GM23248 (cell line): ENCODE data around the gene PPP2R2D. TPM values are rescaled to one million over a fixed set of nuclear protein-coding genes. Genes with fewer than 3 reads are reported as not detected.

Source experiments
- DNase-seq: peaks from one replicate; pipeline ENCODE4 v3.0.0-alpha.2; 2015
- H2AFZ ChIP-seq: fragments of 200-600 bp; sonication (generic); 2 replicates; pipeline ENCODE4 v1.6.1; 2016; ENCODE audit warnings: antibody characterized with exemption
- H3F3A ChIP-seq: fragments of 200-600 bp; sonication (generic); 2 replicates; pipeline ENCODE4 v1.6.1; 2016; ENCODE audit warnings: mild to moderate bottlenecking, antibody characterized with exemption, mixed run types; ENCODE audit not compliant: insufficient read depth
- H3K27ac ChIP-seq: fragments of 200-600 bp; sonication (generic); 2 replicates; pipeline ENCODE4 v1.5.1; 2016; ENCODE audit warnings: mild to moderate bottlenecking
- H3K27me3 ChIP-seq: fragments of 200-600 bp; sonication (generic); replicated peaks from 2 replicates; pipeline ENCODE4 v1.6.1; 2016; ENCODE audit warnings: mild to moderate bottlenecking; ENCODE audit not compliant: insufficient read depth
- H3K36me3 ChIP-seq: fragments of 200-600 bp; sonication (generic); 2 replicates; pipeline ENCODE4 v1.6.1; 2016; ENCODE audit warnings: low read depth, mild to moderate bottlenecking
- H3K4me1 ChIP-seq: fragments of 200-600 bp; sonication (generic); 2 replicates; pipeline ENCODE4 v1.6.1; 2016; ENCODE audit warnings: mild to moderate bottlenecking; ENCODE audit not compliant: insufficient read depth
- H3K4me2 ChIP-seq: fragments of 200-600 bp; sonication (generic); one replicate; pipeline ENCODE4 v1.6.1; 2016; ENCODE audit warnings: mild to moderate bottlenecking; ENCODE audit not compliant: unreplicated experiment
- H3K4me3 ChIP-seq: fragments of 200-600 bp; sonication (generic); 2 replicates; pipeline ENCODE4 v1.5.1; 2016; ENCODE audit warnings: mild to moderate bottlenecking
- H3K79me2 ChIP-seq: fragments of 200-600 bp; sonication (generic); 2 replicates; pipeline ENCODE4 v1.6.1; 2016; ENCODE audit warnings: mild to moderate bottlenecking; ENCODE audit not compliant: insufficient read depth
- H3K9ac ChIP-seq: fragments of 200-600 bp; sonication (generic); 2 replicates; pipeline ENCODE4 v1.6.1; 2016; ENCODE audit warnings: mild to moderate bottlenecking
- H3K9me2 ChIP-seq: fragments of 200-600 bp; sonication (generic); 2 replicates; pipeline ENCODE4 v1.6.1; 2016; ENCODE audit warnings: mixed run types, mild to moderate bottlenecking, moderate library complexity; ENCODE audit not compliant: insufficient read depth
- H3K9me3 ChIP-seq: fragments of 200-600 bp; sonication (generic); one replicate; pipeline ENCODE4 v1.6.1; 2017; ENCODE audit warnings: low read depth
- H4K20me1 ChIP-seq: fragments of 200-600 bp; sonication (generic); 2 replicates; pipeline ENCODE4 v1.6.0; 2016; ENCODE audit not compliant: insufficient read depth
- EZH2 ChIP-seq: fragments of 200-600 bp; sonication (generic); IDR thresholded peaks from 2 replicates; pipeline ENCODE4 v1.6.1; 2018; ENCODE audit warnings: antibody characterized with exemption, mild to moderate bottlenecking; ENCODE audit not compliant: insufficient read depth, poor library complexity, severe bottlenecking
- EZH2phosphoT487 ChIP-seq: fragments of 200-600 bp; sonication (generic); IDR thresholded peaks from 2 replicates; pipeline ENCODE4 v1.6.1; 2018; ENCODE audit warnings: antibody characterized with exemption, moderate library complexity, mild to moderate bottlenecking, low read depth; ENCODE audit not compliant: insufficient read depth
- WGBS, 2 experiments: methylation state at CpG; one replicate each; pipeline ENCODE4 v1.1.6; 2015 to 2017; ENCODE audit warnings: low lambda C conversion rate in 2 of 2, low coverage in 1 of 2; ENCODE audit errors: missing lambda C conversion rate in 2 of 2; 5-methylcytosine and 5-hydroxymethylcytosine counted together
- in situ Hi-C: fragments of 300-500 bp; cut with MboI; formaldehyde crosslinking; loops from 2 replicates; pipeline ENCODE4 v1.15.0; 2020
- polyA plus RNA-seq: library from polyadenylated mRNA; unstranded; fragments of >200 nt; fragmentation: Nextera tagmentation; extraction: Ambion mirVana; gene quantifications from 2 replicates; pipeline ENCODE4 v1.2.1, GENCODE V29; 2016
- total RNA-seq: library from RNA; depleted of rRNA; stranded (reverse); fragments of >200 nt; shearing (Covaris generic); gene quantifications from 2 replicates; pipeline ENCODE4 v1.2.3, GENCODE V29; 2014

The PPP2R2D gene
- total and polyA plus RNA-seq, 2 experiments from 2014 or later, result 18.5 to 26.2 TPM

DNA sequence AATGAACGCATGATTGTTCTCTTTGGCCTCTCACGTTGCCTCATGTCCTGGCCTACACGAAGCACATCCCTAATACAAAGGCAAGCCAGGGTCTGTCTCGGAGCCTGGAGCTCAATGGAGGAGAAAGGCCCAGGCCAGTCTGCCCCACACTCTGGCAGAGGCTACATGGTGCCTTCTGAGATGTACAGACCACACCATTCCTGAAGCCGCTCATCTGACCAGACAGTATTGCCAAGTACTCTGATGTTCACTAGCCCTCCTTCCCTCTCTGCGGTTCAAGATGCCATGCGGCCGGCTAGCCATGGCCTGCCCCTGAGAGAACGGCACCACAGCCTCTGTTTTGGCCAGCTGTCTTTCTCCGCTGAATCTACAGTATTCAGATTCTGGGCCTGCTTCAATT, 75.0 kb downstream of the PPP2R2D start:
- no peak for DNase-seq
- 88 to 90% methylated on average over 10 of the region's 10 CpGs for whole genome bisulfite sequencing, 2 experiments
- H3K79me2 ChIP-seq, result peaks cover 100% of the 10 kb centered on the region
- no peak overlapping the region for H3K9ac ChIP-seq
- peaks cover 69% of the 10 kb centered on the region for H4K20me1 ChIP-seq
- H3K4me1 ChIP-seq, result peaks cover 16% of the 10 kb centered on the region
- H3K4me3 ChIP-seq, result no peak overlapping the region
- in situ Hi-C loops, result no loop called here
- no peaks in the 10 kb centered on the region for H3K9me3 ChIP-seq
- peaks cover 29% of the 10 kb centered on the region for H3K36me3 ChIP-seq
- H3K4me2 ChIP-seq, result no peak overlapping the region
- H3K27me3 ChIP-seq, result no peaks in the 10 kb centered on the region
- no peak for TF ChIP-seq EZH2phosphoT487
- no peak overlapping the region for H2AFZ ChIP-seq
- peaks cover 33% of the 10 kb centered on the region for H3F3A ChIP-seq
- no peaks in the 10 kb centered on the region for H3K9me2 ChIP-seq
- no peak overlapping the region for H3K27ac ChIP-seq

DNA sequence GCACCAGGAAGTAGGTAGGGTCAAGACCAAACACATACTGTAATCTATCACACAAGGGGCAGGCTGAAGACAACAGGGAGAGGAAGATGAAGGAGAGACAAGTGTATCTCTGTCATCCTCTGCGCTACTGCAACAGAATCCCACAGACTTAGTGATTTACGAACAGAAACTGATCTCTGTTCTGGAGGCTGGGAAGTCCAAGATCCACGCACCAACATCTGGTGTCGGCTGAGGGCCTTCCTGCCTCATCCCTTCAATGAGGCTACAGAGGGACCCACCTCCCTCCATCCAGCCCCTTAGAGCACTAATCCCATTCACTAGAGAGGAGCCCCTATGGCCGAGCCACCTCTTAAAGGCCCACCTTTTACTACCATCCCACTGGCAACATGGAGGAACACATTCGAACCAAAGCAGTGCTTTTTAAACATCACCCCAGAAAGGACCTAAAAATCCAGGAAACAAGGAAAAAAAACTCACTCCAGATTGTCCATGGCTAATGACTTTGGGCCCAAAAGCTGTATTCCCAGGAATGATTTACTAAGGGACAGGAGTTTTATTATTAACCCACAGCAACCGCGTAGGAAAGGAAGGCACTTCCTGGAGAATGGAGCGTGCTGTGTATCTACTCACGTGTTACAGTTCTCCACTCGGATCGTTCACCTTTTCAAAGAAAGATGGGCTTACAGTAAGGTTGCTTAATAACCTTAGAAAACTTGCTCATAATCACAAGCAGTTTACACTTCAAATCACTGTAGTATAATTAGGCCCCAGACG, 76.7 kb downstream of the PPP2R2D start:
- H3K4me2 ChIP-seq, result no peak overlapping the region
- H4K20me1 ChIP-seq, result peaks cover 64% of the 10 kb centered on the region
- H3K27ac ChIP-seq, result no peak overlapping the region
- H3K9ac ChIP-seq, result no peak overlapping the region
- peaks cover 92% of the 10 kb centered on the region for H3K79me2 ChIP-seq
- H3K4me1 ChIP-seq, result peaks cover 16% of the 10 kb centered on the region
- no peaks in the 10 kb centered on the region for H3K27me3 ChIP-seq
- no peak for TF ChIP-seq EZH2phosphoT487
- TF ChIP-seq EZH2, result no peak
- no peak for DNase-seq
- WGBS, 2 experiments, result 96 to 98% methylated on average over 13 of the region's 13 CpGs
- 0 out of 2 replicates have a peak overlapping the region, but pooled peaks have one; percentile 92 for H3K4me3 ChIP-seq
- H3K9me2 ChIP-seq, result no peaks in the 10 kb centered on the region
- peaks cover 15% of the 10 kb centered on the region for H3K36me3 ChIP-seq
- H3K9me3 ChIP-seq, result no peaks in the 10 kb centered on the region
- H2AFZ ChIP-seq, result no peak overlapping the region
- in situ Hi-C loops, result no loop called here
- peaks cover 27% of the 10 kb centered on the region for H3F3A ChIP-seq

DNA sequence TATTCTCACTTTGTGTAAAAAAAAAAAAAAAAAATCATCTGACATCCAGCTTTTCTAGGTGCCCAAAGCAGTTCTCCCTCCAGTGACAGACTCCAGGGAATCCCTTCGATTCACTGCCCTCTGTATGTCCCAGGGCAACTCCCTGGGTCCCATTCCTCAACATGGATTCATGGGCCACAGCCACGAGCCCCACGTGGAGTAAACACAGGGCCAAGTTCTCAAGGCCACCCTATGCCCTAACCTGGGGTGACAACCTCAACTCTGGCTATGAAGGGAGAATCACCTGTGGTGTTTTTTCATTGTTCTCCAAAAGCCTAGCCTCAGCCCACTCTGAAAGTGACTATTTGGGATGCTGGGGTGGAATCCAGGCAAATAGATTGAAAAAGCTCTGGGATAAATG, 77.6 kb downstream of the PPP2R2D start:
- WGBS, 2 experiments, result 89 to 91% methylated on average over 3 of the region's 3 CpGs
- H3K9me3 ChIP-seq, result no peaks in the 10 kb centered on the region
- H4K20me1 ChIP-seq, result peaks cover 56% of the 10 kb centered on the region
- peaks cover 32% of the 10 kb centered on the region for H3F3A ChIP-seq
- no peaks in the 10 kb centered on the region for H3K27me3 ChIP-seq
- peaks cover 20% of the 10 kb centered on the region for H3K4me1 ChIP-seq
- H3K9me2 ChIP-seq, result no peaks in the 10 kb centered on the region
- no peak overlapping the region for H2AFZ ChIP-seq
- H3K9ac ChIP-seq, result peak overlapping the region; percentile 90
- no peak for DNase-seq
- H3K27ac ChIP-seq, result no peak overlapping the region
- H3K4me3 ChIP-seq, result peak overlapping the region; percentile 92
- peaks cover 84% of the 10 kb centered on the region for H3K79me2 ChIP-seq
- in situ Hi-C loops, result no loop called here
- no peak for TF ChIP-seq EZH2
- peaks cover 7% of the 10 kb centered on the region; the same call in 1 of the 2 replicates for H3K36me3 ChIP-seq
- H3K4me2 ChIP-seq, result peak overlapping the region; percentile 90

DNA sequence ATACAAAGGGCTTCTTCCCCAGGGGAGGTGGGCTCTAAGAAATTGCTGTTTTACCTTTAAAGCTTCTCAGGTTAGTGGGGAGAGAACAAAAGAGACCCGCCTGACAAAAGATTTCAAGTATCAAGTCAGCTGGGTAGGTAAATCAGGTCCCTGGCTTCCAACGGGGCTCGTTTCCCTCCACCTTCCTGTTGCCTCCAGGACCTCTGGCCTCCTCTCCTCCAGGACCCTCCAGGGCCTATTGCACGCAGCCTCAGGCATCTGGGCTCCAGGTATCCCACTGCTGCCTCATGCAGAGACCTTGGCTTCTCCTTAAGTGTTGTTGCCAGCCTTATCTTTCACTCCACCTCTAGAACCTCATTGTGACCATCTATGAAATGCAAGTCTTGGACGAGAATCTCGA, 78.0 kb downstream of the PPP2R2D start:
- no peak for TF ChIP-seq EZH2
- no peak for TF ChIP-seq EZH2phosphoT487
- WGBS, 2 experiments, result 75 to 85% methylated on average over 6 of the region's 6 CpGs
- Histone ChIP-seq H3K4me3 (peak overlapping the region; percentile 92), H3K4me1 (peaks cover 23% of the 10 kb centered on the region), H3K27ac (no peak overlapping the region), H3K4me2 (peak overlapping the region; percentile 90), H3K9me2 (no peaks in the 10 kb centered on the region), H3K9me3 (no peaks in the 10 kb centered on the region), H3K36me3 (peaks cover 2% of the 10 kb centered on the region; the same call in 1 of the 2 replicates), H2AFZ (no peak overlapping the region), H3K9ac (peak overlapping the region; percentile 90), H4K20me1 (peaks cover 54% of the 10 kb centered on the region), H3K79me2 (peaks cover 79% of the 10 kb centered on the region), H3K27me3 (no peaks in the 10 kb centered on the region), H3F3A (peaks cover 32% of the 10 kb centered on the region)
- in situ Hi-C loops, result no loop called here
- DNase-seq, result no peak
